ENCODE measurements around the gene SLC25A42.

The SLC25A42 gene

GRCh38 chr19:19039901-19040300 lies 23.9 kb upstream of the SLC25A42 start:
- Mint-ChIP-seq H3K4me3 (no peak overlapping the region), H3K4me1 (ENCODE audit: low read depth) (peaks cover 32% of the 10 kb centered on the region), H3K9me3 (ENCODE audit: low read depth) (no peaks in the 10 kb centered on the region), H3K27ac (peak overlapping the region; percentile 64), H3K36me3 (peaks cover 7% of the 10 kb centered on the region), H3K27me3 (no peaks in the 10 kb centered on the region)

DNA sequence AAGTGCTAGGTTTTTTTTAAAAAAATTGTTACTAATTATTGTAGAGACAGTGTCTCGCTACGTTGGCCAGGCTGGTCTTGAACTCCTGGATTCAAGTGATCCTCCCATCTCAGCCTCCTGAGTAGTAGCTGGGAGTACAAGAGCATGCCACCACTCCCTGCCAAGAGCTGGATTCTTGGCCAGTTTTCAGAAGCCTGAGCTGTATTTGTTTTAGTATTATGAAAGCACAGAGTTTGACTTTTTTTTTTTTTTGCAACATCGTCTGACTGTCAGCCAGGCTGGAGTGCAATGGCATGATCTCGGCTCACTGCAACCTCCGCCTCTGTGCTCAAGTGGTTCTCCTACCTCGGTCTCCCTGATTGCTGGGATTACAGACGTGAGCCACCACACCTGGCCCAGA lies 23.4 kb upstream of the SLC25A42 start:
- Mint-ChIP-seq H3K27me3 (no peaks in the 10 kb centered on the region), H3K4me3 (no peak overlapping the region), H3K27ac (peak overlapping the region; percentile 64), H3K4me1 (ENCODE audit: low read depth) (peaks cover 29% of the 10 kb centered on the region), H3K9me3 (ENCODE audit: low read depth) (no peaks in the 10 kb centered on the region), H3K36me3 (peaks cover 10% of the 10 kb centered on the region)

- Mint-ChIP-seq H3K9me3 (ENCODE audit: low read depth) (no peaks in the 10 kb centered on the region), H3K4me3 (no peak overlapping the region), H3K36me3 (peaks cover 7% of the 10 kb centered on the region), H3K27ac (no peak overlapping the region), H3K27me3 (no peaks in the 10 kb centered on the region), H3K4me1 (ENCODE audit: low read depth) (peaks cover 20% of the 10 kb centered on the region)
Measured at GRCh38 chr19:19042732-19043280, 21.0 kb upstream of the SLC25A42 start.

GRCh38 chr19:19043481-19043880 lies 20.3 kb upstream of the SLC25A42 start:
- Mint-ChIP-seq H3K27ac (no peak overlapping the region), H3K4me3 (no peak overlapping the region)

DNA sequence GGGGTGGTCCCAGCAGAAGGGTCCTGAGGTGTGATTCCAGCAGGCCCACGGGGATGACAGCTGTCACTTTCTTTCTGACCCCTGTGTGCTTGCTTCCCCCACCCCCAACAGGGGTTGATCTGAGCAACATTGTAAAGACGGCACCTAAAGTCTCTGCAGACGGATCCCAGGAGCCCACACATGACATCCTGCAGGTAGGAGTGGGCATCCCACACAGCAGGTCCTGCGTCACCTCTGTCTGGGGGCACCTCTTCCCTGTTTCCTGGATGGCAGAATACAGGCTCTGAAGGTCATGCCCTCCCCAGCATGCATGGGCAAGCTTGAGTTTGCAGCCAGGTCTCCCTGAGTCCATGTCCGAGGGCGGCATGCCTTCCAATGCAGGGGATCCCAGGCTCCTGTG lies 19.9 kb upstream of the SLC25A42 start:
- H3K4me3 Mint-ChIP-seq = no peak overlapping the region
- no peak overlapping the region for H3K27ac Mint-ChIP-seq
- H3K9me3 Mint-ChIP-seq (ENCODE audit: low read depth) = no peaks in the 10 kb centered on the region
- peaks cover 7% of the 10 kb centered on the region for H3K36me3 Mint-ChIP-seq
- no peaks in the 10 kb centered on the region for H3K27me3 Mint-ChIP-seq
- H3K4me1 Mint-ChIP-seq (ENCODE audit: low read depth) = peaks cover 19% of the 10 kb centered on the region

More at GRCh38 chr19:19043481-19043880, 20.3 kb upstream of the SLC25A42 start:
- H3K4me1 Mint-ChIP-seq (ENCODE audit: low read depth) = peaks cover 20% of the 10 kb centered on the region
- no peaks in the 10 kb centered on the region for H3K9me3 Mint-ChIP-seq (ENCODE audit: low read depth)
- no peaks in the 10 kb centered on the region for H3K27me3 Mint-ChIP-seq
- H3K36me3 Mint-ChIP-seq = peaks cover 7% of the 10 kb centered on the region

- Mint-ChIP-seq H3K4me1 (ENCODE audit: low read depth) (no peaks in the 10 kb centered on the region), H3K36me3 (peaks cover 8% of the 10 kb centered on the region), H3K9me3 (ENCODE audit: low read depth) (no peaks in the 10 kb centered on the region), H3K27ac (no peak overlapping the region), H3K27me3 (no peaks in the 10 kb centered on the region), H3K4me3 (no peak overlapping the region)
Measured at GRCh38 chr19:19049406-19049805, 14.4 kb upstream of the SLC25A42 start.

DNA sequence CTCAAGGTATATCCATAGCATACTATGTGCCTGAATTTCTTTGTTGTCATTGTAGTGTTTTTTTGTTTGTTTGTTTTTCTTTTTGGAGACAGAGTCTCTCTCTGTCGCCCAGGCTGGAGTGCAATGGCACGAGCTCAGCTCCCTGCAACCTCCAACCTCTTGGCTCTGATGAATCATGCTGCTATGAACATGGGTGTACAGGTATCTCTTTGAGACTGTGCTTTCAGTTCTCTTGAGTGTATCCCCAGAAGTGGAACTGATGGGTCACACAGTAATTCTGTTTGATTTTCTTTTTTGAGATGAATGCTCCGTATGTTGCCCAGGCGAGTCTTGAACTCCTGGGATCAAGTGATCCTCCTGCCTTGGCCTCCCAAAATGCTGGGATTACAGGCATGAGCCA lies 13.7 kb upstream of the SLC25A42 start:
- Mint-ChIP-seq H3K27ac (no peak overlapping the region), H3K4me3 (no peak overlapping the region), H3K36me3 (peaks cover 8% of the 10 kb centered on the region), H3K4me1 (ENCODE audit: low read depth) (no peaks in the 10 kb centered on the region), H3K27me3 (no peaks in the 10 kb centered on the region), H3K9me3 (ENCODE audit: low read depth) (no peaks in the 10 kb centered on the region)

- Mint-ChIP-seq H3K27me3 (no peaks in the 10 kb centered on the region), H3K4me3 (no peak overlapping the region), H3K36me3 (peaks cover 6% of the 10 kb centered on the region), H3K27ac (no peak overlapping the region), H3K9me3 (ENCODE audit: low read depth) (no peaks in the 10 kb centered on the region), H3K4me1 (ENCODE audit: low read depth) (no peaks in the 10 kb centered on the region)
Measured at GRCh38 chr19:19050731-19051130, 13.1 kb upstream of the SLC25A42 start.

DNA sequence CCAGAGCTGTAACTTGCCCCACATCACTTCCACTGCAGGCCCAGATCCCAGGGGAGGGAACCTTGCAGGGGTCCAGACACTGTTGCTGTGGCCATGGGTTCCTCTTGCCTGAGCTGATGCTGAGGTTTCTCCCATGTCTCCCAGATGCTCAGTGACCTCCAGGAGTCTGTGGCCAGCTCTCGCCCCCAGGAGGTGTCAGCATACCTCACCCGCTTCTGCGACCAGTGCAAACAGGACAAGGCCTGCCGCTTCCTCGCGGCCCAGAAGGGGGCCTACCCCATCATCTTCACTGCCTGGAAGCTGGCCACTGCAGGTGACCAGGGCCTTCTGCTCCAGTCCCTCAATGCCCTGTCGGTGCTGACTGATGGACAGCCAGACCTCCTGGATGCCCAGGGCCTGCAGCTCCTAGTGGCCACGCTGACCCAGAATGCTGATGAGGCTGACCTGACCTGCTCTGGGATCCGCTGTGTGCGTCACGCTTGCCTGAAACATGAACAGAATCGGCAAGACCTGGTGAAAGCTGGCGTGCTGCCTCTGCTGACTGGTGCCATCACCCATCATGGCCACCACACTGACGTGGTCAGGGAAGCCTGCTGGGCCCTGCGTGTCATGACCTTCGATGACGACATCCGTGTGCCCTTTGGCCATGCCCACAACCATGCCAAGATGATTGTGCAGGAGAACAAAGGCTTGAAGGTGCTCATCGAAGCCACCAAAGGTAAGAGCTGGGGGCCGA lies 12.1 kb upstream of the SLC25A42 start:
- Mint-ChIP-seq H3K27me3 (no peaks in the 10 kb centered on the region), H3K36me3 (peaks cover 6% of the 10 kb centered on the region), H3K27ac (no peak overlapping the region), H3K4me3 (no peak overlapping the region), H3K9me3 (ENCODE audit: low read depth) (no peaks in the 10 kb centered on the region), H3K4me1 (ENCODE audit: low read depth) (no peaks in the 10 kb centered on the region)

GRCh38 chr19:19052921-19053320 lies 10.9 kb upstream of the SLC25A42 start:
- H3K27me3 Mint-ChIP-seq = no peaks in the 10 kb centered on the region
- H3K36me3 Mint-ChIP-seq = peaks cover 3% of the 10 kb centered on the region
- H3K4me1 Mint-ChIP-seq (ENCODE audit: low read depth) = no peaks in the 10 kb centered on the region
- H3K27ac Mint-ChIP-seq = no peak overlapping the region
- no peaks in the 10 kb centered on the region for H3K9me3 Mint-ChIP-seq (ENCODE audit: low read depth)
- H3K4me3 Mint-ChIP-seq = no peak overlapping the region

GRCh38 chr19:19053508-19054314 lies 10.1 kb upstream of the SLC25A42 start:
- H3K27ac Mint-ChIP-seq = no peak overlapping the region
- no peak overlapping the region for H3K4me3 Mint-ChIP-seq
- H3K27me3 Mint-ChIP-seq = no peaks in the 10 kb centered on the region
- no peaks in the 10 kb centered on the region for H3K9me3 Mint-ChIP-seq (ENCODE audit: low read depth)
- peaks cover 3% of the 10 kb centered on the region for H3K36me3 Mint-ChIP-seq
- no peaks in the 10 kb centered on the region for H3K4me1 Mint-ChIP-seq (ENCODE audit: low read depth)

GRCh38 chr19:19054315-19054938 lies 9.4 kb upstream of the SLC25A42 start:
- H3K36me3 Mint-ChIP-seq = peaks cover 3% of the 10 kb centered on the region
- no peaks in the 10 kb centered on the region for H3K4me1 Mint-ChIP-seq (ENCODE audit: low read depth)
- H3K4me3 Mint-ChIP-seq = no peak overlapping the region
- no peaks in the 10 kb centered on the region for H3K27me3 Mint-ChIP-seq
- no peak overlapping the region for H3K27ac Mint-ChIP-seq
- H3K9me3 Mint-ChIP-seq (ENCODE audit: low read depth) = no peaks in the 10 kb centered on the region

DNA sequence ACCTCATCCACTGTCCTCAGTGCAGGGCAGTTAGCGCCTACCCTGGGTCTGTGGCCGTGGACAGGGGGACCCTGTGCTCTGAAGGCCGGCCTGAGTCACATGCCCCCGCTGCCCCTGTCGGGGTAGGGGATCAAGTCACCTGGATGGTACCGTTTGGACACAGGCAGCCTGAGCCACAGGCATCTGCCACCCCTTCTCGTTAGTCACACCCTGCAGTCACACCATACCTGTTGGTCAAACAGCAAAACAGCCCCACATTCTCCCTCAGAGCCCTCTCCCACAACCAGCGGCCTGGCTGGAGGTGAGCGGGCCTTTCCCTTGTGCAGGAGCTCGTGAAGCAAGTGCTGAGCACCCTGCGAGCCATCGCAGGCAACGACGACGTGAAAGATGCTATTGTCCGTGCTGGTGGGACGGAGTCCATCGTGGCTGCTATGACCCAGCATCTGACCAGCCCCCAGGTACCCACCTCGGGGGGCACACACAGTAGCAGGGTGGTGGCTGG lies 8.8 kb upstream of the SLC25A42 start:
- Mint-ChIP-seq H3K4me3 (no peak overlapping the region), H3K9me3 (ENCODE audit: low read depth) (no peaks in the 10 kb centered on the region), H3K27me3 (no peaks in the 10 kb centered on the region), H3K27ac (no peak overlapping the region), H3K4me1 (ENCODE audit: low read depth) (no peaks in the 10 kb centered on the region), H3K36me3 (peaks cover 2% of the 10 kb centered on the region)

DNA sequence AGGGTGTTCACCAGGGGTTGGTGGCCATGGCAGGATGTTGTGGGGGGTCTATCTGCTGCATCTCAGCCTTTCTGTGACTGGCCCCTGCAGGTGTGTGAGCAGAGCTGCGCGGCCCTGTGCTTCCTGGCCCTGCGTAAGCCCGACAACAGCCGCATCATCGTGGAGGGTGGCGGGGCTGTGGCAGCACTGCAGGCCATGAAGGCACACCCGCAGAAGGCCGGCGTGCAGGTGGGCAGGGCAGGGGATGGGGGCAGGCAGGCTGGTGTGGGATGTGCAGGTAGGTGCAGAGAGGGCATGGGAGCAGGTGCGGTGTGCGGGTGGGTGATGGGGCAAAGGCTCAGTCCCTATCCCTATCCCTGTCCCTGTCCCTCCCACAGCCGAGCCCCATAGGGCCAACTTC lies 8.1 kb upstream of the SLC25A42 start:
- Mint-ChIP-seq H3K9me3 (ENCODE audit: low read depth) (no peaks in the 10 kb centered on the region), H3K36me3 (peaks cover 2% of the 10 kb centered on the region), H3K4me3 (no peak overlapping the region), H3K27ac (no peak overlapping the region), H3K27me3 (no peaks in the 10 kb centered on the region), H3K4me1 (ENCODE audit: low read depth) (no peaks in the 10 kb centered on the region)

Measured in activated naive CD8-positive, alpha-beta T cell (primary cell).